Neural progenitor cell (in vitro differentiated cells): ENCODE results near the gene MICU2. TPM values are rescaled to one million over a fixed set of nuclear protein-coding genes. Genes with fewer than 3 reads are reported as not detected.

ENCODE experiments used
- DNase-seq: peaks from one replicate; pipeline ENCODE4 v3.0.0-alpha.2; 2016; ENCODE audit warnings: low spot score
- H2AFZ ChIP-seq: fragments of 200-600 bp; sonication (generic); replicated peaks from 2 replicates; pipeline ENCODE4 v1.6.1; 2016; ENCODE audit warnings: antibody characterized with exemption
- H3F3A ChIP-seq: fragments of 200-600 bp; sonication (generic); 2 replicates; pipeline ENCODE4 v1.6.1; 2016; ENCODE audit warnings: antibody characterized with exemption, low read depth
- H3K27ac ChIP-seq: fragments of 200-600 bp; sonication (generic); 2 replicates; pipeline ENCODE4 v1.5.1; 2016; ENCODE audit warnings: mild to moderate bottlenecking
- H3K27me3 ChIP-seq: fragments of 200-600 bp; sonication (generic); 2 replicates; pipeline ENCODE4 v1.6.1; 2016; ENCODE audit warnings: mild to moderate bottlenecking, moderate library complexity
- H3K36me3 ChIP-seq: fragments of 200-600 bp; sonication (generic); 2 replicates; pipeline ENCODE4 v1.5.1; 2016
- H3K4me1 ChIP-seq: fragments of 200-600 bp; sonication (generic); 2 replicates; pipeline ENCODE4 v1.6.1; 2016; ENCODE audit warnings: mixed run types
- H3K4me2 ChIP-seq: fragments of 200-600 bp; sonication (generic); 2 replicates; pipeline ENCODE4 v1.6.1; 2016
- H3K4me3 ChIP-seq: fragments of 200-600 bp; sonication (generic); 2 replicates; pipeline ENCODE4 v1.5.1; 2016
- H3K79me2 ChIP-seq: fragments of 200-600 bp; sonication (generic); 2 replicates; pipeline ENCODE4 v1.6.1; 2016; ENCODE audit warnings: low read depth
- H3K9ac ChIP-seq: fragments of 200-600 bp; sonication (generic); 2 replicates; pipeline ENCODE4 v1.6.1; 2016
- H3K9me3 ChIP-seq: fragments of 200-600 bp; sonication (generic); 2 replicates; pipeline ENCODE4 v1.5.1; 2016; ENCODE audit warnings: low read depth
- H4K20me1 ChIP-seq: fragments of 200-600 bp; sonication (generic); 2 replicates; pipeline ENCODE4 v1.6.1; 2016; ENCODE audit warnings: low read depth
- H3K27ac Mint-ChIP-seq: 3 replicates; pipeline ENCODE4 v1.8.0; 2021; ENCODE audit warnings: mixed read lengths
- H3K27me3 Mint-ChIP-seq: 2 replicates; pipeline ENCODE4 v1.8.0; 2022; ENCODE audit warnings: low read depth, mild to moderate bottlenecking, inconsistent platforms, moderate library complexity, mixed read lengths; ENCODE audit not compliant: insufficient read depth
- H3K36me3 Mint-ChIP-seq: 3 replicates; pipeline ENCODE4 v1.8.0; 2021; ENCODE audit warnings: mixed read lengths
- H3K4me1 Mint-ChIP-seq: 3 replicates; pipeline ENCODE4 v1.8.0; 2021; ENCODE audit warnings: mixed read lengths
- H3K4me3 Mint-ChIP-seq: 3 replicates; pipeline ENCODE4 v1.8.0; 2021; ENCODE audit warnings: mild to moderate bottlenecking, moderate library complexity, mixed read lengths
- H3K9me3 Mint-ChIP-seq: 3 replicates; pipeline ENCODE4 v1.8.0; 2020; ENCODE audit warnings: mixed read lengths
- EZH2 ChIP-seq: fragments of 200-600 bp; sonication (generic); IDR thresholded peaks from 2 replicates; pipeline ENCODE4 v1.6.1; 2017; ENCODE audit warnings: antibody characterized with exemption, mild to moderate bottlenecking, moderate library complexity
- EZH2phosphoT487 ChIP-seq: fragments of 200-600 bp; sonication (generic); IDR thresholded peaks from 2 replicates; pipeline ENCODE4 v1.6.1; 2017; ENCODE audit warnings: antibody characterized with exemption
- total RNA-seq: library from RNA; depleted of rRNA; stranded (reverse); fragments of >200 nt; gene quantifications from 2 replicates; pipeline ENCODE4 v1.2.3, GENCODE V29; 2015; ENCODE audit warnings: low replicate concordance
- TF ChIP-seq, protein P1 (sequence below): fragments of 200-600 bp; sonication (generic); IDR thresholded peaks from 2 replicates; pipeline ENCODE4 v1.5.1; 2017; ENCODE audit warnings: antibody characterized with exemption, mild to moderate bottlenecking

The MICU2 gene
- total RNA-seq, 1 donor from 2014 or later, result 112 TPM

DNA sequence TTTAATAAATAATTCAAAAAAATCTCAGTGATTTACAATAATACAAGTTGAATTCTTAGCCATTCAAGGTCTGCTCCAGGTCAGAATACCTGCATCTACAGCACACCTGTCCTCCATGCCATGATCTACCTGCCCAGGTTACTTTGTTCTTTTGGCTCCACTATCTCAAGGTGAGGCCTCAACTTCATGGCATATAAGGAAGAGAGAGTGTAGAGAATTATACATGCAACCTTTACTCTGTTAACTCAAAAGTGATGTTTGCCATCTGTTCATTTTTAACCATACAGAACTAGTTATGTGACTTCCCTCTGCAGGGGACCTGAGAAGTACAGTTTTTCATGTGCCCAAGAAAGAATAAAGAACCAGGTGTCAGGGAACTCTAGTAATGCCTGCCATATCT, 28.2 kb upstream of the MICU2 start:
- Mint-ChIP-seq H3K27me3 (peaks cover 3% of the 10 kb centered on the region), H3K27ac (no peak overlapping the region), H3K4me1 (no peaks in the 10 kb centered on the region), H3K36me3 (no peaks in the 10 kb centered on the region), H3K9me3 (peaks cover 26% of the 10 kb centered on the region), H3K4me3 (no peak overlapping the region)
- H3K36me3 ChIP-seq, result peaks cover 14% of the 10 kb centered on the region
- TF ChIP-seq EZH2 (no peak), EZH2phosphoT487 (no peak)
- TF ChIP-seq, protein P1, sequence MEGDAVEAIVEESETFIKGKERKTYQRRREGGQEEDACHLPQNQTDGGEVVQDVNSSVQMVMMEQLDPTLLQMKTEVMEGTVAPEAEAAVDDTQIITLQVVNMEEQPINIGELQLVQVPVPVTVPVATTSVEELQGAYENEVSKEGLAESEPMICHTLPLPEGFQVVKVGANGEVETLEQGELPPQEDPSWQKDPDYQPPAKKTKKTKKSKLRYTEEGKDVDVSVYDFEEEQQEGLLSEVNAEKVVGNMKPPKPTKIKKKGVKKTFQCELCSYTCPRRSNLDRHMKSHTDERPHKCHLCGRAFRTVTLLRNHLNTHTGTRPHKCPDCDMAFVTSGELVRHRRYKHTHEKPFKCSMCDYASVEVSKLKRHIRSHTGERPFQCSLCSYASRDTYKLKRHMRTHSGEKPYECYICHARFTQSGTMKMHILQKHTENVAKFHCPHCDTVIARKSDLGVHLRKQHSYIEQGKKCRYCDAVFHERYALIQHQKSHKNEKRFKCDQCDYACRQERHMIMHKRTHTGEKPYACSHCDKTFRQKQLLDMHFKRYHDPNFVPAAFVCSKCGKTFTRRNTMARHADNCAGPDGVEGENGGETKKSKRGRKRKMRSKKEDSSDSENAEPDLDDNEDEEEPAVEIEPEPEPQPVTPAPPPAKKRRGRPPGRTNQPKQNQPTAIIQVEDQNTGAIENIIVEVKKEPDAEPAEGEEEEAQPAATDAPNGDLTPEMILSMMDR, result no peak
- H3K4me1 ChIP-seq, result no peaks in the 10 kb centered on the region
- H3K4me3 ChIP-seq, result no peak overlapping the region
- no peaks in the 10 kb centered on the region for H3F3A ChIP-seq
- H4K20me1 ChIP-seq, result no peaks in the 10 kb centered on the region
- H3K27ac ChIP-seq, result no peak overlapping the region
- H2AFZ ChIP-seq, result no peak overlapping the region
- H3K9ac ChIP-seq, result no peak overlapping the region
- H3K27me3 ChIP-seq, result no peaks in the 10 kb centered on the region
- H3K79me2 ChIP-seq, result no peaks in the 10 kb centered on the region
- no peak overlapping the region for H3K4me2 ChIP-seq
- no peak for DNase-seq
- no peaks in the 10 kb centered on the region for H3K9me3 ChIP-seq

DNA sequence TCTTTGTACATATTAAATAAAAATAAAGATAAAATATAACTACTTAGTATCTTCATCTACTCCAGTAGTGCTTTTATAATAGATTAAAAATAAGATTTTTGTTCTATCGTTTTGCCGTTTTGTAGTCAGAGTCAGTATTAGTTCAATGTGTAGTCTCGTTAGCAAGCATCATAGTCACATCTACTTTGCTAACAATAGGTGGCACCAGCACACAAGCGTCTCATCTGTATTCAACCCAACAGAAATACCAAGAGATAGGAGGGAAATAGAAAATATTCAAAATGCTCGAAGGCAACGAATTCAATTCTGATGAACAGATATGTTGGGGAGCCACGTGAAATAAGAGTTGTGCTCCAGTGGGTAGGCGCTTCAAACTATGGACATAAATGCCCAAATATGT, 21.4 kb upstream of the MICU2 start:
- no peaks in the 10 kb centered on the region for H3K9me3 ChIP-seq
- H3K27me3 ChIP-seq, result no peaks in the 10 kb centered on the region
- no peak overlapping the region for H3K9ac ChIP-seq
- no peak overlapping the region for H3K27ac Mint-ChIP-seq
- no peak overlapping the region for H3K27ac ChIP-seq
- no peaks in the 10 kb centered on the region for H3K4me1 Mint-ChIP-seq
- H3K9me3 Mint-ChIP-seq, result peaks cover 13% of the 10 kb centered on the region
- H3K36me3 ChIP-seq, result peaks cover 4% of the 10 kb centered on the region
- H2AFZ ChIP-seq, result no peak overlapping the region
- H3K4me1 ChIP-seq, result no peaks in the 10 kb centered on the region
- DNase-seq, result no peak
- no peak overlapping the region for H3K4me3 Mint-ChIP-seq
- H4K20me1 ChIP-seq, result no peaks in the 10 kb centered on the region
- H3F3A ChIP-seq, result no peaks in the 10 kb centered on the region
- peaks cover 4% of the 10 kb centered on the region for H3K27me3 Mint-ChIP-seq
- H3K36me3 Mint-ChIP-seq, result no peaks in the 10 kb centered on the region
- TF ChIP-seq, protein P1, result peak; percentile 53
- no peak for TF ChIP-seq EZH2phosphoT487
- H3K4me3 ChIP-seq, result no peak overlapping the region
- no peak overlapping the region for H3K4me2 ChIP-seq
- H3K79me2 ChIP-seq, result no peaks in the 10 kb centered on the region

DNA sequence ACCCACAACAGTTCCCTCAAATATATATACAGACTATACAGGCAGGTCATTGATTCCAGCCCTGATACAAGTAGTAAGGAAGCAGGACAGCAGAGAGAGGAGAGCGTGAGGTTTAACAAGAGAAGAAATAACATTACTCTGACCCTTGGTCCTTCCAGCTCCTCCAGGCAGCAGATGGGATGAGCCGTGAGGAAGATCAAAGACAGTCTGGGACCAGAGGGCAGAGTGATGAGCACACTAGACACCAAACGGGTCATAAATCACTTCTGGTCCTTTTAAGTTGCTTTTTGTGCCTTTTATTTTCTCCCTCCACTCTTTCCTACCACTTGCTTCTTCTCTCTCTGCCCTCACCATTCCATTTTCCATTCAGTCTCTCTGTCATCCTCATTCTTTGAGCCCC, 16.9 kb upstream of the MICU2 start:
- TF ChIP-seq, protein P1, result no peak
- TF ChIP-seq EZH2phosphoT487 (no peak), EZH2 (no peak)
- H3K4me1 ChIP-seq, result peaks cover 6% of the 10 kb centered on the region
- H3K36me3 ChIP-seq, result no peaks in the 10 kb centered on the region
- Mint-ChIP-seq H3K27me3 (peaks cover 3% of the 10 kb centered on the region), H3K4me3 (no peak overlapping the region), H3K27ac (no peak overlapping the region), H3K36me3 (no peaks in the 10 kb centered on the region), H3K9me3 (peaks cover 3% of the 10 kb centered on the region), H3K4me1 (peaks cover 11% of the 10 kb centered on the region)
- no peaks in the 10 kb centered on the region for H3K9me3 ChIP-seq
- H3F3A ChIP-seq, result no peaks in the 10 kb centered on the region
- no peaks in the 10 kb centered on the region for H3K27me3 ChIP-seq
- DNase-seq, result no peak
- no peak overlapping the region for H3K4me3 ChIP-seq
- H2AFZ ChIP-seq, result no peak overlapping the region
- no peaks in the 10 kb centered on the region for H4K20me1 ChIP-seq
- H3K27ac ChIP-seq, result no peak overlapping the region
- no peak overlapping the region for H3K4me2 ChIP-seq
- no peak overlapping the region for H3K9ac ChIP-seq
- no peaks in the 10 kb centered on the region for H3K79me2 ChIP-seq
